ENCODE results near the gene PLXNB3.

- TF ChIP-seq, protein P1, sequence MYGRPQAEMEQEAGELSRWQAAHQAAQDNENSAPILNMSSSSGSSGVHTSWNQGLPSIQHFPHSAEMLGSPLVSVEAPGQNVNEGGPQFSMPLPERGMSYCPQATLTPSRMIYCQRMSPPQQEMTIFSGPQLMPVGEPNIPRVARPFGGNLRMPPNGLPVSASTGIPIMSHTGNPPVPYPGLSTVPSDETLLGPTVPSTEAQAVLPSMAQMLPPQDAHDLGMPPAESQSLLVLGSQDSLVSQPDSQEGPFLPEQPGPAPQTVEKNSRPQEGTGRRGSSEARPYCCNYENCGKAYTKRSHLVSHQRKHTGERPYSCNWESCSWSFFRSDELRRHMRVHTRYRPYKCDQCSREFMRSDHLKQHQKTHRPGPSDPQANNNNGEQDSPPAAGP (tag by site-specific recombination; IDR thresholded peaks at IDR 0.05) = no peak
- TF ChIP-seq CTCF (tag by site-specific recombination; IDR thresholded peaks at IDR 0.05) = no peak
- TF ChIP-seq ZFP41 (tag by site-specific recombination; IDR thresholded peaks at IDR 0.05; ENCODE audit: borderline replicate concordance) = no peak
- no peak for TF ChIP-seq ZNF558 (tag by site-specific recombination; IDR thresholded peaks at IDR 0.05)
- no peak for TF ChIP-seq ZNF843 (tag by site-specific recombination; IDR thresholded peaks at IDR 0.05)
- TF ChIP-seq ZNF274 (IDR thresholded peaks at IDR 0.05; ENCODE audit: low read length) = no peak
- TF ChIP-seq ZNF274 (tag by site-specific recombination; IDR thresholded peaks at IDR 0.05; ENCODE audit: borderline replicate concordance) = no peak
- no peak for TF ChIP-seq ZNF311 (tag by site-specific recombination; IDR thresholded peaks at IDR 0.05; ENCODE audit: borderline replicate concordance)
These were observed 17.7 kb upstream of the PLXNB3 start for GRCh38 chrX:153746359-153746758.
